ENCODE data around the gene MKKS. TPM values are rescaled to one million over a fixed set of nuclear protein-coding genes. Genes with fewer than 3 reads are reported as not detected.

The MKKS gene
- total RNA-seq, 4 donors from 2014 or later = 15.9 to 22.4 (median 17.7) TPM

- TF ChIP-seq POLR2A (IDR thresholded peaks at IDR 0.05) (no peak), CTCF (IDR thresholded peaks at IDR 0.05) (no peak), EP300 (IDR thresholded peaks at IDR 0.05) (no peak), POLR2AphosphoS5 (IDR thresholded peaks at IDR 0.05) (no peak)
- no peak for ATAC-seq
- Histone ChIP-seq H3K27ac (no peak overlapping the region), H3K4me1 (peaks cover 0 to 8% (median 0%) of the 10 kb centered on the region in 3 donors), H3K36me3 (no peaks in the 10 kb centered on the region), H3K9me3 (no peaks in the 10 kb centered on the region), H3K27me3 (no peaks in the 10 kb centered on the region), H3K4me3 (no peak overlapping the region)
- 80 to 82% methylated on average over 1 to 3 of the region's 3 CpGs for WGBS, 2 donors (ENCODE audit: low coverage in 1 of 2)
Observed at GRCh38 chr20:10476319-10476724, 42.3 kb upstream of the MKKS start.

GRCh38 chr20:10475225-10475624 is 41.2 kb upstream of the MKKS start:
- Histone ChIP-seq H3K9me3 (no peaks in the 10 kb centered on the region), H3K27ac (no peak overlapping the region), H3K4me3 (no peak overlapping the region), H3K36me3 (no peaks in the 10 kb centered on the region), H3K27me3 (no peaks in the 10 kb centered on the region), H3K4me1 (peaks cover 0 to 8% (median 0%) of the 10 kb centered on the region in 3 donors)
- TF ChIP-seq CTCF (IDR thresholded peaks at IDR 0.05) (no peak), POLR2A (IDR thresholded peaks at IDR 0.05) (no peak), POLR2AphosphoS5 (IDR thresholded peaks at IDR 0.05) (no peak), EP300 (IDR thresholded peaks at IDR 0.05) (no peak)
- no peak for ATAC-seq
- WGBS, 2 donors (ENCODE audit: low coverage in 1 of 2) = 77 to 94% methylated on average over 2 of the region's 2 CpGs

- no peaks in the 10 kb centered on the region for H3K36me3 ChIP-seq
- 51% methylated on average over 8 of the region's 11 CpGs; no CpG with 5 or more reads in 1 of the 2 donors for WGBS, 2 donors (ENCODE audit: low coverage in 1 of 2)
- peaks cover 0 to 11% (median 0%) of the 10 kb centered on the region in 3 donors for H3K4me1 ChIP-seq
- no peak for TF ChIP-seq POLR2A (IDR thresholded peaks at IDR 0.05)
- no peak for TF ChIP-seq EP300 (IDR thresholded peaks at IDR 0.05)
- no peak for TF ChIP-seq CTCF (IDR thresholded peaks at IDR 0.05)
- no peak for TF ChIP-seq POLR2AphosphoS5 (IDR thresholded peaks at IDR 0.05)
- no peak overlapping the region for H3K4me3 ChIP-seq
- ATAC-seq = peak; percentile 65
- no peaks in the 10 kb centered on the region for H3K27me3 ChIP-seq
- H3K9me3 ChIP-seq = no peaks in the 10 kb centered on the region
- H3K27ac ChIP-seq = peak overlapping the region in 2 of 4 donors; percentile 30 to 44
Observed at GRCh38 chr20:10474606-10475184, 40.7 kb upstream of the MKKS start.

GRCh38 chr20:10472871-10473270 is 38.8 kb upstream of the MKKS start:
- H3K4me3 ChIP-seq = no peak overlapping the region
- peaks cover 0 to 21% (median 6%) of the 10 kb centered on the region in 3 donors for H3K4me1 ChIP-seq
- H3K27ac ChIP-seq = no peak overlapping the region
- ATAC-seq = no peak
- H3K36me3 ChIP-seq = no peaks in the 10 kb centered on the region
- H3K9me3 ChIP-seq = no peaks in the 10 kb centered on the region
- WGBS, 2 donors (ENCODE audit: low coverage in 1 of 2) = 73 to 86% methylated on average over 2 of the region's 2 CpGs
- TF ChIP-seq POLR2AphosphoS5 (IDR thresholded peaks at IDR 0.05) = no peak
- TF ChIP-seq EP300 (IDR thresholded peaks at IDR 0.05) = no peak
- TF ChIP-seq CTCF (IDR thresholded peaks at IDR 0.05) = no peak
- no peaks in the 10 kb centered on the region for H3K27me3 ChIP-seq

GRCh38 chr20:10470276-10470675 is 36.3 kb upstream of the MKKS start:
- Histone ChIP-seq H3K9me3 (no peaks in the 10 kb centered on the region), H3K4me3 (no peak overlapping the region), H3K4me1 (peaks cover 0 to 42% (median 9%) of the 10 kb centered on the region in 3 donors), H3K36me3 (no peaks in the 10 kb centered on the region), H3K27me3 (no peaks in the 10 kb centered on the region), H3K27ac (no peak overlapping the region)
- ATAC-seq = no peak
- no peak for TF ChIP-seq EP300 (IDR thresholded peaks at IDR 0.05)
- TF ChIP-seq POLR2A (IDR thresholded peaks at IDR 0.05) = no peak
- TF ChIP-seq CTCF (IDR thresholded peaks at IDR 0.05) = no peak
- TF ChIP-seq POLR2AphosphoS5 (IDR thresholded peaks at IDR 0.05) = no peak
- WGBS, 2 donors (ENCODE audit: low coverage in 1 of 2) = 88 to 95% methylated on average over 5 to 6 of the region's 6 CpGs
